CD4-positive, alpha-beta T cell (primary cell): ENCODE results near the gene CAMTA1. TPM values are rescaled to one million over a fixed set of nuclear protein-coding genes. Genes with fewer than 3 reads are reported as not detected.
A peak's percentile ranks its signal among the peaks of the same experiment; 100 is the strongest.

ENCODE experiments used
- ATAC-seq: fragments of 200-7000 bp; cut with Tn5 transposase; one replicate; pipeline ENCODE4 v1.10.0; 2022; ENCODE audit warnings: mild to moderate bottlenecking; ENCODE audit not compliant: poor library complexity
- CTCF ChIA-PET: fragments of 350-600 bp; sonication (Branson Sonifier 250); formaldehyde crosslinking; loops from one replicate; lab custom pipeline; 2021; ENCODE audit warnings: antibody characterized with exemption, inconsistent platforms; lab: Charles Lee
- POLR2A ChIA-PET: fragments of 350-600 bp; sonication (Branson Sonifier 250); formaldehyde crosslinking; loops from one replicate; lab custom pipeline; 2021; ENCODE audit warnings: antibody characterized with exemption, inconsistent platforms; lab: Charles Lee
- DNase-seq, 14 experiments: peaks; one replicate each; pipeline ENCODE4 v3.0.0-alpha.2; 2013 to 2020; ENCODE audit warnings: mixed read lengths in 2 of 14
- H3K27ac ChIP-seq, 2 donors: one replicate each; pipeline versions ENCODE4 v1.5.1 to v1.7.0; 2013; ENCODE audit warnings: low read length in 2 of 2, low read depth in 1 of 2, mild to moderate bottlenecking in 1 of 2
- H3K27me3 ChIP-seq, 2 experiments: 1 replicate in 1 of 2; 2 replicates in 1 of 2; pipeline versions ENCODE4 v1.6.1 to v1.7.0; 2013; ENCODE audit warnings: low read length in 2 of 2, control low read depth in 1 of 2, mild to moderate bottlenecking in 1 of 2, moderate library complexity in 1 of 2; ENCODE audit not compliant: insufficient read depth in 2 of 2, control insufficient read depth in 1 of 2
- H3K36me3 ChIP-seq: one replicate; pipeline ENCODE4 v1.6.1; 2013; ENCODE audit warnings: low read length, control low read depth; ENCODE audit not compliant: insufficient read depth
- H3K4me1 ChIP-seq: one replicate; pipeline ENCODE4 v1.6.1; 2013; ENCODE audit warnings: low read length, control low read depth; ENCODE audit not compliant: insufficient read depth
- H3K4me3 ChIP-seq: one replicate; pipeline ENCODE4 v1.5.1; 2013; ENCODE audit warnings: mild to moderate bottlenecking, low read length, moderate library complexity
- H3K9me3 ChIP-seq, 2 experiments: 1 replicate in 1 of 2; 2 replicates in 1 of 2; pipeline versions ENCODE4 v1.6.1 to v1.7.0; 2013; ENCODE audit warnings: low read length in 2 of 2, mild to moderate bottlenecking in 2 of 2, control low read depth in 1 of 2, moderate library complexity in 1 of 2; ENCODE audit not compliant: control insufficient read depth in 1 of 2, insufficient read depth in 1 of 2
- H3K27ac Mint-ChIP-seq: one replicate; pipeline ENCODE4 v1.8.0; 2020; ENCODE audit warnings: mixed read lengths
- H3K27me3 Mint-ChIP-seq: one replicate; pipeline ENCODE4 v1.8.0; 2021; ENCODE audit warnings: mixed read lengths
- H3K36me3 Mint-ChIP-seq: one replicate; pipeline ENCODE4 v1.8.0; 2021; ENCODE audit warnings: low read depth, mixed read lengths
- H3K4me1 Mint-ChIP-seq: one replicate; pipeline ENCODE4 v1.8.0; 2021; ENCODE audit warnings: low read depth, mixed read lengths
- H3K4me3 Mint-ChIP-seq: one replicate; pipeline ENCODE4 v1.8.0; 2020; ENCODE audit warnings: mild to moderate bottlenecking, mixed read lengths
- H3K9me3 Mint-ChIP-seq: one replicate; pipeline ENCODE4 v1.8.0; 2020; ENCODE audit warnings: mixed read lengths
- intact Hi-C, 2 experiments: fragments of 100-400 bp; cut with DNase I in 1 of 2; cut with micrococcal nuclease in 1 of 2; formaldehyde crosslinking; loops; one replicate each; pipeline versions ENCODE4 v1.15.1 to v1.9.0; 2023 to 2025; cut with DNase I, micrococcal nuclease
- total RNA-seq, 174 experiments: library from RNA in 2 of 174; stranded (reverse) in 2 of 174; gene quantifications; one replicate each; pipeline ENCODE4 v1.2.3 and lab custom pipeline; 2021 to 2026
- TF ChIP-seq, protein P1 (sequence below): fragments of 200-600 bp; IDR thresholded peaks from one replicate; pipeline ENCODE4 v1.8.0; 2022; ENCODE audit warnings: antibody characterized with exemption, mild to moderate bottlenecking

CAMTA1 gene
- total RNA-seq, 2 experiments from 2014 or later, result 38.6 to 39.3 TPM

DNA sequence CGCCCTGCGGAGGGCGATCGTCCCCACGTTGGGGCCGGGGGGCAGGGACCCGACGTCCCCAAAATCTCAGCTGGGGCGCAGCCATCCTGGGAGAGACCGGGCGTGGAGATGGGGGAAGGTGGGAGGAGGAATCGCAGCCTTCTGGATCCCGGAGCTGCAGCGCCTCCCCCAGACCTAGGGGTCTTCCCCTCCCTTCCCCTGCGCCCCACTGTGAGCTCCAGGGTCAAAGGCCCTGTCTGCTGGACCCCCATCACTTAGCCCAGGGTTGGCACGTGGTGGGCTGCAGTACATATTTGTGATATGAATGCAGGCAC is 895.7 kb downstream of the CAMTA1 start:
- Histone ChIP-seq H3K4me1 (peaks cover 15% of the 10 kb centered on the region), H3K27me3 (peaks cover 0 to 6% of the 10 kb centered on the region in 2 experiments), H3K9me3 (no peaks in the 10 kb centered on the region), H3K4me3 (peak overlapping the region; percentile 49), H3K36me3 (no peaks in the 10 kb centered on the region), H3K27ac (no peak overlapping the region)
- H3K4me3 Mint-ChIP-seq, result peak overlapping the region; percentile 82
- H3K27me3 Mint-ChIP-seq, result no peaks in the 10 kb centered on the region
- H3K36me3 Mint-ChIP-seq, result no peaks in the 10 kb centered on the region
- no peak for DNase-seq
- intact Hi-C loops, result no loop called here
- H3K4me1 Mint-ChIP-seq, result no peaks in the 10 kb centered on the region
- CTCF ChIA-PET, result interaction anchor here (0.7 kb wide), 1 partner anchor 12 kb away, joined by 4 read pairs; no protein-coding TSS in a partner anchor
- H3K9me3 Mint-ChIP-seq, result no peaks in the 10 kb centered on the region
- no peak for ATAC-seq
- POLR2A ChIA-PET, result interaction anchor here (1.0 to 3.0 kb wide), 4 partner anchors 17 to 71 kb away, joined by 3 to 22 read pairs (median 6); no protein-coding TSS in a partner anchor
- H3K27ac Mint-ChIP-seq, result no peak overlapping the region
- TF ChIP-seq, protein P1, sequence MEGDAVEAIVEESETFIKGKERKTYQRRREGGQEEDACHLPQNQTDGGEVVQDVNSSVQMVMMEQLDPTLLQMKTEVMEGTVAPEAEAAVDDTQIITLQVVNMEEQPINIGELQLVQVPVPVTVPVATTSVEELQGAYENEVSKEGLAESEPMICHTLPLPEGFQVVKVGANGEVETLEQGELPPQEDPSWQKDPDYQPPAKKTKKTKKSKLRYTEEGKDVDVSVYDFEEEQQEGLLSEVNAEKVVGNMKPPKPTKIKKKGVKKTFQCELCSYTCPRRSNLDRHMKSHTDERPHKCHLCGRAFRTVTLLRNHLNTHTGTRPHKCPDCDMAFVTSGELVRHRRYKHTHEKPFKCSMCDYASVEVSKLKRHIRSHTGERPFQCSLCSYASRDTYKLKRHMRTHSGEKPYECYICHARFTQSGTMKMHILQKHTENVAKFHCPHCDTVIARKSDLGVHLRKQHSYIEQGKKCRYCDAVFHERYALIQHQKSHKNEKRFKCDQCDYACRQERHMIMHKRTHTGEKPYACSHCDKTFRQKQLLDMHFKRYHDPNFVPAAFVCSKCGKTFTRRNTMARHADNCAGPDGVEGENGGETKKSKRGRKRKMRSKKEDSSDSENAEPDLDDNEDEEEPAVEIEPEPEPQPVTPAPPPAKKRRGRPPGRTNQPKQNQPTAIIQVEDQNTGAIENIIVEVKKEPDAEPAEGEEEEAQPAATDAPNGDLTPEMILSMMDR, result no peak

DNA sequence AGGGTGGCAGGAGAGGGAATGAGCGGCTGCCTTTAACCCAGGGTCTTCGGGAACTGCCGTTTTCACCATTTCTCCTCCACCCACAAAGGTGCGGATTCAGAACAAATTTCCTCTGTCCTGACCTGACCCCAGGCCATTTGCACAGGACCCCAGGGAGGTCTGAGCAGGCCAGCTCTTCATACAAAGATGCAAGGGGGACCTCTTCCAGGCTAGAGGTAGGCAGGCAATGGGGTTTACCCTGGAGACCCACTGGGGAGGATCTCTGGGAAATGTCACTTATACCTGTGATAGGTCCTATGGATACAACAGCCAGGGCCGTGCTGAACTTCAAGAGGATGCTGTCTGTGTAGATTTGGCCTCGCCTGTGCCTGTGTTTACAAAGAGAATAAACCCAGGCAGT is 896.1 kb downstream of the CAMTA1 start:
- H3K27ac Mint-ChIP-seq, result no peak overlapping the region
- ChIA-PET CTCF (interaction anchor here (0.7 kb wide), 1 partner anchor 13 kb away, joined by 4 read pairs; no protein-coding TSS in a partner anchor), POLR2A (interaction anchor here (1.0 to 3.0 kb wide), 3 partner anchors 18 to 71 kb away, joined by 5 to 22 read pairs (median 8); no protein-coding TSS in a partner anchor)
- intact Hi-C loops, result no loop called here
- no peaks in the 10 kb centered on the region for H3K27me3 Mint-ChIP-seq
- no peaks in the 10 kb centered on the region for H3K4me1 Mint-ChIP-seq
- DNase-seq, result no peak
- H3K36me3 Mint-ChIP-seq, result no peaks in the 10 kb centered on the region
- no peak overlapping the region for H3K27ac ChIP-seq
- H3K36me3 ChIP-seq, result no peaks in the 10 kb centered on the region
- peaks cover 0 to 6% of the 10 kb centered on the region in 2 experiments for H3K27me3 ChIP-seq
- no peaks in the 10 kb centered on the region for H3K9me3 Mint-ChIP-seq
- TF ChIP-seq, protein P1, result no peak
- H3K4me3 ChIP-seq, result no peak overlapping the region
- H3K4me3 Mint-ChIP-seq, result peak overlapping the region; percentile 82
- no peak for ATAC-seq
- H3K9me3 ChIP-seq, result no peaks in the 10 kb centered on the region
- peaks cover 15% of the 10 kb centered on the region for H3K4me1 ChIP-seq

DNA sequence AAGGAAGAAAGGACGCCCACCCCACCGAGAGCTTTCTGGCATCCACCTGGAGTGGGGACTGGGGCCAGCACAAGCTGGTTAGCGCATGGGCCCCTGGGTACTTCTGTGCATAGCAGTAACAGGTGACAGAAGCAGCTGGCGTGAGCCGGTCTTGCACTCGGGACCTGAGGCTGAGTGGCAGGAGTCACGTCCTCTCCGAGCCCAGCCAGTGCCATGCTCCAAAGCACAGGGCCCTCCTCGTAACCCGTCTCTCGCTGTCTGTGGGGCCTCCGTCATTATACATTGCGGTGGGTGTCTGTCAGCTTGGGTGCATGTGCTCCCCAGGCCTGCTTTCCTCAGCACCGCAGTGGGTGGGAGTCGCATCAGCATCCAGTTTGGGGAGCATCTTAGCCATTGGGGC is 898.3 kb downstream of the CAMTA1 start:
- POLR2A ChIA-PET, result no interaction called here

More for the DNA sequence above, 898.3 kb downstream of the CAMTA1 start:
- TF ChIP-seq, protein P1, result no peak
- Mint-ChIP-seq H3K4me1 (no peaks in the 10 kb centered on the region), H3K4me3 (peak overlapping the region; percentile 20), H3K9me3 (no peaks in the 10 kb centered on the region), H3K27me3 (no peaks in the 10 kb centered on the region), H3K27ac (no peak overlapping the region), H3K36me3 (no peaks in the 10 kb centered on the region)
- H3K27me3 ChIP-seq, result peaks cover 2 to 6% of the 10 kb centered on the region in 2 experiments
- intact Hi-C loops, result no loop called here
- H3K36me3 ChIP-seq, result no peaks in the 10 kb centered on the region
- H3K4me1 ChIP-seq, result peaks cover 15% of the 10 kb centered on the region
- CTCF ChIA-PET, result no interaction called here
- no peak overlapping the region for H3K27ac ChIP-seq
- DNase-seq (no peak), ATAC-seq (no peak)
- no peaks in the 10 kb centered on the region for H3K9me3 ChIP-seq
- no peak overlapping the region for H3K4me3 ChIP-seq
